ENCODE data around the gene SLC23A3. TPM values are rescaled to one million over a fixed set of nuclear protein-coding genes. Genes with fewer than 3 reads are reported as not detected.

The SLC23A3 gene
- total and polyA plus RNA-seq, 9 of the 15 experiments (the other 6 are each of a cell fraction or from before 2014, with no cell fraction given), result 0.06 to 0.64 (median 0.16) TPM

- 80% methylated on average over 5 of the region's 5 CpGs for WGBS (ENCODE audit: insufficient coverage, low coverage, missing lambda C conversion rate)
- H3K9me1 ChIP-seq (ENCODE audit: control insufficient read depth, insufficient read depth, low read length), result no peaks in the 10 kb centered on the region
- in situ Hi-C loops (cut with MboI) (loop anchor here (5.0 kb wide), 1 partner anchor 33 kb away; the partner anchor contains the start of gene SLC23A3), intact Hi-C loops (cut with micrococcal nuclease) (no loop called here)
- H3K79me2 ChIP-seq (ENCODE audit: control insufficient read depth, insufficient read depth, low read length), result no peaks in the 10 kb centered on the region
- BruUV-seq (replicated peaks), result no TSS peak
- H2AFZ ChIP-seq (ENCODE audit: low read depth, low read length), result no peak overlapping the region
- H3K4me3 ChIP-seq, result no peak overlapping the region
- peaks cover 30% of the 10 kb centered on the region; the same call in 2 of the 3 replicates for H3K36me3 ChIP-seq (ENCODE audit: control insufficient read depth, insufficient read depth, low read length)
- no peak for DNase-seq (ENCODE audit: extremely low read depth in 1 of 4, low spot score in 3 of 4)
- no peak for ATAC-seq
- H3K27ac ChIP-seq (ENCODE audit: extremely low read depth, low read depth, low read length), result no peak overlapping the region
- H3K9ac ChIP-seq (ENCODE audit: insufficient read depth in 1 of 2, low read depth in 2 of 2, low read length in 2 of 2), result no peak overlapping the region
- H3K4me2 ChIP-seq (ENCODE audit: insufficient read depth, low read length), result no peak overlapping the region
- no peak for FAIRE-seq
- ChIA-PET POLR2A (interaction anchor here (1.2 kb wide), 1 partner anchor 10 kb away, joined by 3 read pairs; no protein-coding TSS in a partner anchor), CTCF (ENCODE audit: low intra/inter-chr PET ratio) (no interaction called here)
- H3K4me1 ChIP-seq (replicated peaks in 1 of 2; ENCODE audit: control insufficient read depth in 2 of 2, insufficient read depth in 2 of 2, low read length in 2 of 2), result peaks cover 16 to 17% of the 10 kb centered on the region in 2 experiments; a peak in 4 of 5 replicates
- peaks cover 11% of the 10 kb centered on the region; the same call in 1 of the 2 replicates for H4K20me1 ChIP-seq (replicated peaks; ENCODE audit: control insufficient read depth, insufficient read depth, low read length)
- H3K27me3 ChIP-seq (ENCODE audit: control insufficient read depth in 2 of 2, insufficient read depth in 2 of 2, low read length in 2 of 2), result no peaks in the 10 kb centered on the region
- TF ChIP-seq ZNF121 (CRISPR knock-in tag; conservative IDR thresholded peaks at IDR 0.05), result peak; percentile 68
- TF ChIP-seq SMARCB1 (IDR thresholded peaks at IDR 0.05; ENCODE audit: insufficient read length, low read depth), result no peak
- TF ChIP-seq, protein P1, sequence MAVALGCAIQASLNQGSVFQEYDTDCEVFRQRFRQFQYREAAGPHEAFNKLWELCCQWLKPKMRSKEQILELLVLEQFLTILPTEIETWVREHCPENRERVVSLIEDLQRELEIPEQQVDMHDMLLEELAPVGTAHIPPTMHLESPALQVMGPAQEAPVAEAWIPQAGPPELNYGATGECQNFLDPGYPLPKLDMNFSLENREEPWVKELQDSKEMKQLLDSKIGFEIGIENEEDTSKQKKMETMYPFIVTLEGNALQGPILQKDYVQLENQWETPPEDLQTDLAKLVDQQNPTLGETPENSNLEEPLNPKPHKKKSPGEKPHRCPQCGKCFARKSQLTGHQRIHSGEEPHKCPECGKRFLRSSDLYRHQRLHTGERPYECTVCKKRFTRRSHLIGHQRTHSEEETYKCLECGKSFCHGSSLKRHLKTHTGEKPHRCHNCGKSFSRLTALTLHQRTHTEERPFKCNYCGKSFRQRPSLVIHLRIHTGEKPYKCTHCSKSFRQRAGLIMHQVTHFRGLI (CRISPR knock-in tag; IDR thresholded peaks at IDR 0.05), result no peak
- H3K9me3 ChIP-seq (replicated peaks; ENCODE audit: control insufficient read depth, insufficient read depth, low read depth, low read length), result 0 out of 2 replicates have a peak, but pooled peaks cover 2% of the 10 kb centered on the region
These were observed 35.3 kb upstream of the SLC23A3 start for GRCh38 chr2:219205165-219205538.
